Stomach (tissue), 4 donors: ENCODE data around the gene RTP2.

Experiments
- CTCF ChIP-seq, 7 experiments: fragments of 450-650 bp in 4 of 7; fragments of 200-600 bp in 3 of 7; sonication (generic) in 3 of 7; IDR thresholded peaks; one replicate each; pipeline ENCODE4 v1.5.1; 2016 to 2019; ENCODE audit warnings: antibody characterized with exemption in 7 of 7, control low read depth in 2 of 7, mild to moderate bottlenecking in 1 of 7
- POLR2AphosphoS5 ChIP-seq, 3 donors: sonication (generic); formaldehyde crosslinking; IDR thresholded peaks; one replicate each; pipeline ENCODE4 v1.6.1; 2016; ENCODE audit warnings: antibody characterized with exemption in 3 of 3

- TF ChIP-seq CTCF (IDR thresholded peaks at IDR 0.05) (no peak), POLR2AphosphoS5 (IDR thresholded peaks at IDR 0.05) (no peak)
Observed at GRCh38 chr3:187720337-187720670, 17.9 kb upstream of the RTP2 start.
